ENCODE measurements around the gene PID1.

DNA sequence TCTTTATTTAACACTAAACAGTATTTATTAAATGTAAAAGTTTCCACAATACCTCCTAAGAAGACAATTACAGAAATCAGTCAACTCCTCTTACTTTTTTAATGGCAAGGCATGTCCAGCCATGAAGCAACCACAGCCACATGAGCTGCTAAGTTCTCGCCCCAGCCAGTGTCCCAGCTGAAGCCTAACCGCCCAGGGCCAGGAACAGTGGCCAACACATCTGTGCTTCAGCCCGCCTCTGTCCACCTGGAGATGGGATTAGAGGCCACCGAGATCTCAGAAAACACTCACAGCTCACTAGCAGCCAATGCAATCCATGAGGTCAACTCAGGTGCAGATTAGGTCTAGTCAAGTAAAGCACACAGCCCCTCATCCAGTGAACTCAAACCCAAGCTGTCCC, 40.2 kb downstream of the PID1 start:
- TF ChIP-seq, protein P1, sequence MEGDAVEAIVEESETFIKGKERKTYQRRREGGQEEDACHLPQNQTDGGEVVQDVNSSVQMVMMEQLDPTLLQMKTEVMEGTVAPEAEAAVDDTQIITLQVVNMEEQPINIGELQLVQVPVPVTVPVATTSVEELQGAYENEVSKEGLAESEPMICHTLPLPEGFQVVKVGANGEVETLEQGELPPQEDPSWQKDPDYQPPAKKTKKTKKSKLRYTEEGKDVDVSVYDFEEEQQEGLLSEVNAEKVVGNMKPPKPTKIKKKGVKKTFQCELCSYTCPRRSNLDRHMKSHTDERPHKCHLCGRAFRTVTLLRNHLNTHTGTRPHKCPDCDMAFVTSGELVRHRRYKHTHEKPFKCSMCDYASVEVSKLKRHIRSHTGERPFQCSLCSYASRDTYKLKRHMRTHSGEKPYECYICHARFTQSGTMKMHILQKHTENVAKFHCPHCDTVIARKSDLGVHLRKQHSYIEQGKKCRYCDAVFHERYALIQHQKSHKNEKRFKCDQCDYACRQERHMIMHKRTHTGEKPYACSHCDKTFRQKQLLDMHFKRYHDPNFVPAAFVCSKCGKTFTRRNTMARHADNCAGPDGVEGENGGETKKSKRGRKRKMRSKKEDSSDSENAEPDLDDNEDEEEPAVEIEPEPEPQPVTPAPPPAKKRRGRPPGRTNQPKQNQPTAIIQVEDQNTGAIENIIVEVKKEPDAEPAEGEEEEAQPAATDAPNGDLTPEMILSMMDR (IDR thresholded peaks at IDR 0.05): no peak
- TF ChIP-seq POLR2AphosphoS5 (IDR thresholded peaks at IDR 0.05): no peak
